ENCODE measurements around the gene DOCK8. TPM values are rescaled to one million over a fixed set of nuclear protein-coding genes. Genes with fewer than 3 reads are reported as not detected.

Gene DOCK8
- total RNA-seq, 1 experiment from 2014 or later, result not detected

- no peak for DNase-seq (ENCODE audit: low read depth)
Measured at GRCh38 chr9:306907-307306, 92.2 kb downstream of the DOCK8 start.

- DNase-seq (ENCODE audit: low read depth), result no peak
Measured at GRCh38 chr9:311841-312240, 97.2 kb downstream of the DOCK8 start.

- no peak for DNase-seq (ENCODE audit: low read depth)
Measured at GRCh38 chr9:312596-313320, 98.1 kb downstream of the DOCK8 start.

GRCh38 chr9:316382-316965, 101.8 kb downstream of the DOCK8 start:
- DNase-seq (ENCODE audit: low read depth), result no peak

- peak; percentile 19 for DNase-seq (ENCODE audit: low read depth)
Measured at GRCh38 chr9:318646-319045, 104.0 kb downstream of the DOCK8 start.

GRCh38 chr9:324971-325370, 110.3 kb downstream of the DOCK8 start:
- no peak for DNase-seq (ENCODE audit: low read depth)

GRCh38 chr9:326667-327066, 112.0 kb downstream of the DOCK8 start:
- no peak for DNase-seq (ENCODE audit: low read depth)

- DNase-seq (ENCODE audit: low read depth), result no peak
Measured at GRCh38 chr9:328453-328852, 113.8 kb downstream of the DOCK8 start.

- no peak for DNase-seq (ENCODE audit: low read depth)
Measured at GRCh38 chr9:331197-331596, 116.5 kb downstream of the DOCK8 start.

- no peak for DNase-seq (ENCODE audit: low read depth)
Measured at GRCh38 chr9:335373-335772, 120.7 kb downstream of the DOCK8 start.

- no peak for DNase-seq (ENCODE audit: low read depth)
Measured at GRCh38 chr9:336039-336438, 121.4 kb downstream of the DOCK8 start.

GRCh38 chr9:338602-339001, 123.9 kb downstream of the DOCK8 start:
- no peak for DNase-seq (ENCODE audit: low read depth)

- no peak for DNase-seq (ENCODE audit: low read depth)
Measured at GRCh38 chr9:341634-342421, 127.2 kb downstream of the DOCK8 start.

- DNase-seq (ENCODE audit: low read depth), result no peak
Measured at GRCh38 chr9:343773-344172, 129.1 kb downstream of the DOCK8 start.

GRCh38 chr9:346111-346571, 131.5 kb downstream of the DOCK8 start:
- DNase-seq (ENCODE audit: low read depth), result peak; percentile 83

- DNase-seq (ENCODE audit: low read depth), result peak; percentile 58
Measured at GRCh38 chr9:347667-348292, 133.1 kb downstream of the DOCK8 start.

- DNase-seq (ENCODE audit: low read depth), result no peak
Measured at GRCh38 chr9:350384-350783, 135.7 kb downstream of the DOCK8 start.

- DNase-seq (ENCODE audit: low read depth), result no peak
Measured at GRCh38 chr9:351916-352315, 137.3 kb downstream of the DOCK8 start.

GRCh38 chr9:353077-353476, 138.4 kb downstream of the DOCK8 start:
- DNase-seq (ENCODE audit: low read depth), result no peak

GRCh38 chr9:354453-354852, 139.8 kb downstream of the DOCK8 start:
- DNase-seq (ENCODE audit: low read depth), result no peak

- no peak for DNase-seq (ENCODE audit: low read depth)
Measured at GRCh38 chr9:357560-357959, 142.9 kb downstream of the DOCK8 start.

All from LHCN-M2 (cell line).